Activated naive CD8-positive, alpha-beta T cell treated with anti-CD3 and anti-CD28 coated beads for 36 hours (primary cell): ENCODE data around the gene RGPD6. TPM values are rescaled to one million over a fixed set of nuclear protein-coding genes. Genes with fewer than 3 reads are reported as not detected.
"Not testable (repeated sequence)": the region's sequence is repeated elsewhere in the genome, so short reads cannot be mapped to it uniquely, and the experiment has no call there.

Experiments used
- DNase-seq: peaks from one replicate; pipeline ENCODE4 v3.0.0; 2021
- H3K27ac Mint-ChIP-seq: one replicate; pipeline ENCODE4 v1.8.0; 2022; ENCODE audit warnings: mild to moderate bottlenecking, moderate library complexity, mixed read lengths
- H3K27me3 Mint-ChIP-seq: one replicate; pipeline ENCODE4 v1.8.0; 2022; ENCODE audit warnings: mild to moderate bottlenecking, mixed read lengths
- H3K36me3 Mint-ChIP-seq: one replicate; pipeline ENCODE4 v1.8.0; 2021; ENCODE audit warnings: mild to moderate bottlenecking, mixed read lengths
- H3K4me1 Mint-ChIP-seq: one replicate; pipeline ENCODE4 v1.8.0; 2021; ENCODE audit warnings: mixed read lengths
- H3K4me3 Mint-ChIP-seq: one replicate; pipeline ENCODE4 v1.8.0; 2022; ENCODE audit warnings: mild to moderate bottlenecking, moderate library complexity, mixed read lengths
- H3K9me3 Mint-ChIP-seq: one replicate; pipeline ENCODE4 v1.8.0; 2022; ENCODE audit warnings: mixed read lengths
- total RNA-seq, 2 experiments: library from RNA; stranded (reverse); gene quantifications; one replicate each; pipeline ENCODE4 v1.2.3, GENCODE V29; 2021

The RGPD6 gene
- 10 to 100 TPM; 14.9 to 16.6 TPM for total RNA-seq

DNA sequence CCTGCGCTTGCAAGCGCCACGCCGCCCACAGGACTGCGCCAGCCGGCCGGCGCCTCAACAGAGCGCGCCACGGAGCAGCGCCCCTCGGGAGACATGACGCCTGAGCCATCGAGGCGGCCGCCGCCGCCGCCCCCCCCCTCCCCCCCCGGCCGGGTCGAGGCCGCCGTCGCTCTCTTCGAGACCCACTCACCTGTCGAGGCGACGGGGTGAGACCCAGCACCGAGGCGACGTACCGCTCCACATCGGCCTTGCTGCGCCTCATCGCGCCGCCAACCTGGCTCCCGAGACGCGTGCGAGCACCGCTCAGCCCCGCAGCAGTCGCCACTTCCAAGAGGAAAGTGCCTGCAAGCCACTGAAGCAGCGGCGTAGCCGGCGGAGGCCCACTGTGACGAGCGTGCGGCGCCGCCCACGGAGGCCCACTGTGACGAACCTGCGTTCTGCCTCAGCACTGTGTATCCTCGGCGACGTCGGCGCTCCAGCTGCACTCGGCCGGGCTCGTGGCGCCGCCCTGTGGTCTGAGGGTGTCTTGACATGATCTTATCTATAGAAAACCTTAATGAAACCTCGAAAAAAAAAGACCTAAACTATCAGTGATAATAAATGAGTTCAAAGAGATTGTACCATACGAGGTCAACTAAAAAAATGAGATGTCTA is at the start of gene RGPD6:
RGPD6 (minus strand) TSS at position 460 of the 654 bp plus-strand sequence; CDS start at position 262, 198 bp downstream.
- not testable (repeated sequence) for H3K36me3 Mint-ChIP-seq, DNase-seq, H3K9me3 Mint-ChIP-seq, H3K4me3 Mint-ChIP-seq, H3K27ac Mint-ChIP-seq, H3K4me1 Mint-ChIP-seq, H3K27me3 Mint-ChIP-seq

DNA sequence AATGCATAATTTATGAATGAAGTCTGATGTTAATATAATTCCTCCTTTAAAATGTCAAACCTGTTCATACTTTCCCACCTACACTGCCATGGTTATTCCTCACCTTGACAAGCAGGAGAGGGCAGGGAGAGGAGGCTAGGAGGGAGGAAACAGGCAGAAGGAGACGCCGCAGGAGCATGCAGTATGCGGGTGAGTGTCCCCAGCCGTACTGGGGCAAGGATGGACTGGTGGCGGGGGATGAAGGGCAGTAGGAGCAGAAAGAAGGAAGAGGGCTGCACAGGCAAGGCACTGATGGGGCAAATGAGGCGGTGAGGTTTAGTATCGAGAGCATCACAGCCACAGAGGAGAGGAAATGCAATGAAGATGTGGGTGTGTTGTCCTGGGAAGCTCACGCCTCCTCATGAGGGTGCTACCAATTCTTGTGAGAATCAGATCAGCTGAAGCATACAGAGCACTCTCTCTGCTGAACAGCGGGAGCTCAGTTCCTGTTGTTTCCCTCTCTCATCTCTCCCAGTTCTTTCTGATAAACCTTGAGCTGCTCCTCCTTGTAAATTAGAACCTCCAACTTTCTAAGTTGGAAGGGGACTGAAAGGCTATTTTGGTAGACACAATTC is 42.4 kb upstream of the RGPD6 start:
- DNase-seq, H3K27me3 Mint-ChIP-seq, H3K9me3 Mint-ChIP-seq, H3K36me3 Mint-ChIP-seq, H3K4me3 Mint-ChIP-seq, H3K27ac Mint-ChIP-seq, H3K4me1 Mint-ChIP-seq: not testable (repeated sequence)

DNA sequence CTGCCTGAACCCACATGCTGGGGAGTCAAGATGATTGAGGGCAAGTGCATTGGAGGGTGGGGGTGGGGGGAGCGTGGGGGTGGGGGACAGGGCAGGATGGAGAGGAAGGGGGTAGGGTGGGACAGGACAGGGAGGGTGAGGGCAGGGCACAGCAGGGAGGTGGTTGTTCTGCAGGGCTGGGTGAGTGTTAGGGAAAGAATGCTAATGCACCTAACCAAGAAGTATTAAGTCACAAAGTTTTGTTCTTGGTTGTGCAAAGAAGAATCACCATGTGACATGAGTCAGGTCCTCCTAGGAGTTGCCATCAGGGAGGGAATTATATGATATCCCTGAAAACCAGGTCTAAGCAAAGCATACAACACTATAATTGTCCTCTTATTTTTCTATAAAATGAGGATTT is 36.9 kb upstream of the RGPD6 start:
- H3K36me3 Mint-ChIP-seq, DNase-seq, H3K9me3 Mint-ChIP-seq, H3K4me1 Mint-ChIP-seq, H3K27me3 Mint-ChIP-seq, H3K27ac Mint-ChIP-seq, H3K4me3 Mint-ChIP-seq: not testable (repeated sequence)

- H3K4me3 Mint-ChIP-seq, H3K36me3 Mint-ChIP-seq, H3K27me3 Mint-ChIP-seq, H3K9me3 Mint-ChIP-seq, H3K27ac Mint-ChIP-seq, H3K4me1 Mint-ChIP-seq: not testable (repeated sequence)
- DNase-seq: peak; percentile 6
Observed at GRCh38 chr2:110610613-110611250, 33.7 kb upstream of the RGPD6 start.

GRCh38 chr2:110609843-110610612 is 33.0 kb upstream of the RGPD6 start:
- H3K27ac Mint-ChIP-seq, H3K27me3 Mint-ChIP-seq, DNase-seq, H3K4me3 Mint-ChIP-seq, H3K9me3 Mint-ChIP-seq, H3K36me3 Mint-ChIP-seq, H3K4me1 Mint-ChIP-seq: not testable (repeated sequence)

DNA sequence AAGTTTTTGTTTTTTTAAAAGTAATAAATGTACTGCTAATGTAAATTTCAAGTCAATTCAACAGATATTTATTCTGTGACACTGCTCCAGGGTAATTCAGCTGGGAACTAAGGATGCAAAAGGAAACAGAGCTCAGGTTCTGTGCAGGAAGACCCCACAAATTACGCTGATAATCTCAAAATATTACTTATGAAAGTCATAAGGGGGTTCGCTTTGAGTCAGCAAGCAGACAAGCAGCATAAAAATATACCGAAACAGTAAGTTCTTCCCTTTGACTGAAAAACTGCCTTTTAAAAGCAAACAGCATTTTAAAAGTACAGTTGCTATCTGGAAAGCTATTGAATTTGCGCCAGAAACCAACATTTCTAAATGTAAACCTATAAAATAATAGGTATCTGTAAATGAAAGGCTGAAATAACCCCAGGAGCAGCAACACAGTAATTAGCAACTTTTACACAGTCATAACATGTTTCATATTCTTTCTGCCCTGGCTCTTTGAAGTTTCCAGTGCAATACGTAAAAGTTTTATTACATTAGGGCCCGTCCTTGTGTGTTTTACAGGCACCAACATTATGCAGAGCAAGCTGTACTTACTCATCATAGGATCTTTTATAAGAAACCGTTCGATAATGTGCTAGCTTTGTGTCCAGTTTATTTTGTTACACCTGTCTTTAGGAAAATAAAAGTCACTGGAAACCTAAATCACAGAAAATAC is 31.9 kb upstream of the RGPD6 start:
- not testable (repeated sequence) for H3K9me3 Mint-ChIP-seq, H3K36me3 Mint-ChIP-seq, DNase-seq, H3K27me3 Mint-ChIP-seq, H3K4me3 Mint-ChIP-seq, H3K27ac Mint-ChIP-seq, H3K4me1 Mint-ChIP-seq

GRCh38 chr2:110605057-110605456 is 28.0 kb upstream of the RGPD6 start:
- not testable (repeated sequence) for H3K9me3 Mint-ChIP-seq

DNA sequence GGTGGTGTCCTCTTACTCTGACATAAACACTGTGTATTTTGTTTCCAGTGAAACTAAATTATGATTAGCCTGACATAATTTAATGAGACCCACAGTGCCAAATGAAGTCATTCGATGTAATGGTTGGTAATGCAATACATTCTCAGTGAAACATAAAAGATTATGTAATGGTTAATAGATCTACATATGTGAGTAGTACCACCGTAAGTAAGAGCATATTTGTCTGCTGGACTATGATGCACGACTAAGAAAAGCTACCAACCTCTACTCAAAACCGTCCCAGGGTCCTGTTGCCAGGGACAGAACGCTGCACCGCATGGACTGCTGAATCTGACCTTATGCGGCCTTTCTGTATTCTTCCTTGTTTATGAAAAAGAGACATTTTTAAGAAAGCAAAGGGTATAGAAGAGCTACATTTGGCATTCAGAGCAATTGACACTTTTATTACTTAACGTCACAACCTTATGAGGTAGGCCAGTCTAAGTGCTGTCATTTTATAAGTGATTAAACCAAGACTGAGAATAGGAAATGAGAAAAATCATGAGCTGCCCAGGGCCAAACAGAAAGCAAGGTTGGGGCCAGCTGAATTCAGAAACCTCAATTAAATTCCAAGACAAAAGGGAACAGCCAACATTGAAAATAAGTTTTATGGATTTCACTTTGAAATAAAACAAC is 27.0 kb upstream of the RGPD6 start:
- H3K4me3 Mint-ChIP-seq, H3K27ac Mint-ChIP-seq, H3K9me3 Mint-ChIP-seq, H3K36me3 Mint-ChIP-seq, H3K27me3 Mint-ChIP-seq, H3K4me1 Mint-ChIP-seq, DNase-seq: not testable (repeated sequence)

More at GRCh38 chr2:110605057-110605456, 28.0 kb upstream of the RGPD6 start:
- not testable (repeated sequence) for DNase-seq, H3K4me3 Mint-ChIP-seq, H3K4me1 Mint-ChIP-seq, H3K27ac Mint-ChIP-seq, H3K36me3 Mint-ChIP-seq, H3K27me3 Mint-ChIP-seq

DNA sequence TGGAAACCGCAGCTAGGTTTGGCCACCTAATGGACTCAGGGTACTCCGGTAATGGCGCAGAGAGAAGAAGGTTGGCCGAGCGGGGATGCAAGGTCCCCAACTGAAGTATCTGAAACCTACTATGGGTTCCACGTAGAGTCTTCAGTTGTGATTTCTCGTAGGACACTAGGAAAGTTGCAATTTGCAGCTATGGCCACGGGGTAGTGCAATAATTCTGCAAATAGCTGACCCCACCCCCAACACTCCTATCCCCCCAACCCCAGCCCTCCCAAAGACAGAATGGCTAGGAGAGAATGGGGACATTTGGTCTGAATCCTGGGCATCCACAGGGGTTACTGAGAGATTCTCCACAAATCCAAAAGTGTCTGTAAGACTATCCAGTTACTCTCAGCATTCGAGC is 25.1 kb upstream of the RGPD6 start:
- H3K9me3 Mint-ChIP-seq, H3K27ac Mint-ChIP-seq, H3K27me3 Mint-ChIP-seq, H3K4me1 Mint-ChIP-seq, H3K36me3 Mint-ChIP-seq, DNase-seq, H3K4me3 Mint-ChIP-seq: not testable (repeated sequence)

GRCh38 chr2:110591973-110592372 is 15.0 kb upstream of the RGPD6 start:
- not testable (repeated sequence) for H3K36me3 Mint-ChIP-seq, H3K4me1 Mint-ChIP-seq, DNase-seq, H3K9me3 Mint-ChIP-seq, H3K4me3 Mint-ChIP-seq, H3K27me3 Mint-ChIP-seq, H3K27ac Mint-ChIP-seq

DNA sequence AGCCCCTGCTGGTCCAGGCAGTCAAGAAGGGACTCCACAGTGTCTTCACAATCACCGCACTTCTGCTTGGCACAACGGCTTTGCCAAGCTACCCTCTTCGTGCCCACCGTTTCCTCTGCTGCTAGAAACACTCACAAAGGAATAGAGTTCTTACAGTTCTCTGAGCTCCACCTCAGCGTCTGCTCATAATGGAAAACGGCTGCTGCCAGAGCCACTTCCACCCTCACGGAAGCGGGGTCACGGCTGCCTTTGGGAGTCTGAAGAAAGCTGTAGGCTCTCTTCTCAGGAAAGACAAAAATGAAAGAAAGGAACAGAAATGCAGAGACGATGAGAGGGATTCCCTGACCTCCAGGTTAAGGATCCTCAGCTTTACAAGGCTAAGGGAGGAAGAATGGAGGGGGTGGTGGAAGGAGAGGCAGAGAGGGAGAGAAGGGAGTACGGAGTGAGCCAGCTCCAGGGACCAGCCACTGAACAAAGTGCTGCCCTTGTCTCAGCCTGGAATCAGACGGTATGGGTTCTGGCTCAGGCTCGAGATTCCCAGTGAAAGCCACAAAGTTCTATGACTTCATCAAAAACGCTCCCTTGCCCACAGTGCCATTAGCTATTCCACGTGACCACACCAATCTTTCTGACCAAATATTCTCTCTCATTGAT is 12.8 kb upstream of the RGPD6 start:
- H3K27me3 Mint-ChIP-seq, H3K27ac Mint-ChIP-seq, H3K4me3 Mint-ChIP-seq, H3K9me3 Mint-ChIP-seq, DNase-seq, H3K36me3 Mint-ChIP-seq, H3K4me1 Mint-ChIP-seq: not testable (repeated sequence)

DNA sequence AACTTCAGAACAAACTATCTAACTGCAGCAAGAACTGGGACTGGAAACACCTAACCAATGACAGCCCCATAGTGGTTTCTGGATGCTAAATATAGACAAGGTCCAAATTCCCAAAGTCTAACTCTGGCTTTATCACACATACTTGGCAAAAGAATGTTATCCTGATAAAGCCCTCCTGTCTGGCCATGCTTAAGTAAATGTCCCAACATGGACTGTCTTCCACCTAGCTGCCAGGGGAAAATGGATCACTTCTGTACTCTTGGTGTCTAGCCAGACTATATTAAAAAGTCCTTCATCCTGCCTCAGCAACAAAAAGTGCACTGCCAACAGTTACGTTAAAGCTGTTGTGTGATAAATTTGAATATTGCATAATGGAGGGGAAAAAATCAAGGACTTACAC is 11.5 kb upstream of the RGPD6 start:
- not testable (repeated sequence) for H3K36me3 Mint-ChIP-seq, H3K27me3 Mint-ChIP-seq, H3K4me3 Mint-ChIP-seq, DNase-seq, H3K4me1 Mint-ChIP-seq, H3K27ac Mint-ChIP-seq, H3K9me3 Mint-ChIP-seq

GRCh38 chr2:110579216-110579965 is 2.4 kb upstream of the RGPD6 start:
- not testable (repeated sequence) for H3K27me3 Mint-ChIP-seq, H3K4me3 Mint-ChIP-seq, DNase-seq, H3K9me3 Mint-ChIP-seq, H3K36me3 Mint-ChIP-seq, H3K4me1 Mint-ChIP-seq, H3K27ac Mint-ChIP-seq

DNA sequence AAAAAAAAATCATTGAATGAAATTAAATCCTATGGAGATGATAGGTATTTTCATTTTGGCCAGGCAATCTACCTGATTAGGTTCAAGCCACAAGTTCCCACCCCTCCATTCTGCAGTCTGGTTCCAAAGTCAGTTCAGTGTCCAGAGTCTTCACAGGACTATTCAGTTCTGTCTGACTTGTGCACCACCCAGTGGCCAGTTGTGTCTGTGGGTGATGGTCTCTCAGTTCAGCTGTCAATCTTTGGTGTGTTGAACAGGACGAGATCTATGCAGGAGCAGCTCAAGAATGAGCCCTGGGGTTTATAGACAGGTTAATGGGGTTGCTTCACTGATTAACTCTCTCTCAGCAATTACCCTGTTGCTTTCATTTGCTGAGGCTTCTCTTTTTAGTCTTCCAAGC is 1.4 kb upstream of the RGPD6 start:
- H3K4me1 Mint-ChIP-seq, H3K27ac Mint-ChIP-seq, DNase-seq, H3K27me3 Mint-ChIP-seq, H3K36me3 Mint-ChIP-seq, H3K9me3 Mint-ChIP-seq, H3K4me3 Mint-ChIP-seq: not testable (repeated sequence)
